Upper lobe of right lung (tissue), 1 donor: ENCODE data around the gene SLC9A5. TPM values are rescaled to one million over a fixed set of nuclear protein-coding genes. Genes with fewer than 3 reads are reported as not detected.

Experiments used
- ATAC-seq: fragments of 200-7000 bp; cut with Tn5 transposase; one replicate; pipeline ENCODE4 v1.9.1; 2020; ENCODE audit warnings: mild to moderate bottlenecking, moderate library complexity
- DNase-seq: peaks from one replicate; pipeline ENCODE4 v3.0.0-alpha.2; 2020
- H3K27ac ChIP-seq: fragments of 200-600 bp; one replicate; pipeline ENCODE4 v1.8.0; 2022
- H3K27me3 ChIP-seq: fragments of 200-600 bp; one replicate; pipeline ENCODE4 v1.8.0; 2022; ENCODE audit warnings: mild to moderate bottlenecking
- H3K36me3 ChIP-seq: fragments of 200-600 bp; one replicate; pipeline ENCODE4 v1.8.0; 2022
- H3K4me1 ChIP-seq: fragments of 200-600 bp; one replicate; pipeline ENCODE4 v1.8.0; 2022
- H3K4me3 ChIP-seq: fragments of 200-600 bp; one replicate; pipeline ENCODE4 v1.8.0; 2022; ENCODE audit warnings: mild to moderate bottlenecking
- H3K9me3 ChIP-seq: fragments of 200-600 bp; one replicate; pipeline ENCODE4 v1.8.0; 2022
- intact Hi-C: fragments of 100-400 bp; cut with DNase I; formaldehyde crosslinking; loops from one replicate; pipeline ENCODE4 v1.11.0; 2022
- total RNA-seq: library from RNA; stranded (reverse); fragmentation: NEBNext Ultra II Directional; extraction: Animal tissue kit (Norgen Biotek cat#: 25700); gene quantifications from one replicate; pipeline ENCODE4 v1.2.1, GENCODE V29; 2021
- TF ChIP-seq, protein P1 (sequence below): fragments of 200-600 bp; IDR thresholded peaks from one replicate; pipeline ENCODE4 v1.8.0; 2022; ENCODE audit warnings: antibody characterized with exemption
- donor health status: DM: no; HTN: yes; CAD: no; lungs with severe emphysema.

SLC9A5 gene
- total RNA-seq, 1 donor from 2014 or later = 2.4 TPM

GRCh38 chr16:67248073-67248400 is 742 bp upstream of the SLC9A5 start:
- Histone ChIP-seq H3K9me3 (no peaks in the 10 kb centered on the region), H3K27me3 (no peaks in the 10 kb centered on the region), H3K4me1 (peaks cover 39% of the 10 kb centered on the region), H3K27ac (peak overlapping the region; percentile 11), H3K4me3 (peak overlapping the region; percentile 70), H3K36me3 (no peaks in the 10 kb centered on the region)
- TF ChIP-seq, protein P1, sequence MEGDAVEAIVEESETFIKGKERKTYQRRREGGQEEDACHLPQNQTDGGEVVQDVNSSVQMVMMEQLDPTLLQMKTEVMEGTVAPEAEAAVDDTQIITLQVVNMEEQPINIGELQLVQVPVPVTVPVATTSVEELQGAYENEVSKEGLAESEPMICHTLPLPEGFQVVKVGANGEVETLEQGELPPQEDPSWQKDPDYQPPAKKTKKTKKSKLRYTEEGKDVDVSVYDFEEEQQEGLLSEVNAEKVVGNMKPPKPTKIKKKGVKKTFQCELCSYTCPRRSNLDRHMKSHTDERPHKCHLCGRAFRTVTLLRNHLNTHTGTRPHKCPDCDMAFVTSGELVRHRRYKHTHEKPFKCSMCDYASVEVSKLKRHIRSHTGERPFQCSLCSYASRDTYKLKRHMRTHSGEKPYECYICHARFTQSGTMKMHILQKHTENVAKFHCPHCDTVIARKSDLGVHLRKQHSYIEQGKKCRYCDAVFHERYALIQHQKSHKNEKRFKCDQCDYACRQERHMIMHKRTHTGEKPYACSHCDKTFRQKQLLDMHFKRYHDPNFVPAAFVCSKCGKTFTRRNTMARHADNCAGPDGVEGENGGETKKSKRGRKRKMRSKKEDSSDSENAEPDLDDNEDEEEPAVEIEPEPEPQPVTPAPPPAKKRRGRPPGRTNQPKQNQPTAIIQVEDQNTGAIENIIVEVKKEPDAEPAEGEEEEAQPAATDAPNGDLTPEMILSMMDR = no peak
- ATAC-seq (no peak), DNase-seq (no peak)
- intact Hi-C loops = no loop called here

DNA sequence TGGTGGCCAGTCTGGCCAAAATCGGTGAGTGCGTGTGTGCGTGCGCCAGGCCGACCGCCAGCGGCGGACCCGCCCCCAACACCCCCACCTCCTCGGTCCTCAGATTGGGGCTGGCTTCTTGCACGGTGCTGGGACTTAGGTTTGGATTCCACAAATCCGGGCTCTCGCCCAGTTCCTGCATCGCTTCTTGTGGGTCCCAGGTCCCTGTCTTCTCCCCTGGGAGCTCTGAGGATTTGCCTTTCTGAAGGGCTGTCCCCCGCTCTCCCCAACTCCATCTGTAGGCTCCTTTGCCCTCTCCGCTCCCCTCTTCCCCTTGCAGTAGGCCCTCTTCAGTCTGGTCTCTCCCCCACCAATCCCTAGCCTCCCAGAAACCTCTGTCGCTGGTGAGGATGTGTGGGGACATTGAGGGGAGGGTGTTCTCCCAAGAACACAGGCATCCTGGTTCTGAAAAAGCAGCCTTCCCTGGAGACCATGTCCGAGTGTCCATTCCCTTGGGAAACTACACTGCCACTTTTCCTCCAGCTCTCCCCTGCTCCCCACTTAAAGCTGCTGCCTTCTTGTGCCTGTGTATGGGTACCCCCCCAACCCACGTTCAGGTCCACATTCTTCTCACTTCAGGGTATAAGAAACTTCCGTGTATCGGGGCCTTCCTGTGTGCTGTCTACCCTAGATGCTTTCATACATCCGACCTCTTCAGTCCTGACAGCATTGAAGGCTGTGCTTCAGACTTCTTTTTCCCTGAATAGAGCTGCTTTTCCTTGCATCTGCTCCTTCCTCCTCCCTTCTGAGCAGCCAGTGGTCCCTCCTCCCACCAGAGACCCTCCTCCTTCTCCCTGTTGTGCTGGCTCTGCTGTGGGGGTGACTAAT is 632 bp downstream of the SLC9A5 start:
- H3K27me3 ChIP-seq = no peaks in the 10 kb centered on the region
- H3K36me3 ChIP-seq = no peaks in the 10 kb centered on the region
- no peak overlapping the region for H3K27ac ChIP-seq
- TF ChIP-seq, protein P1 = peak; percentile 1
- H3K9me3 ChIP-seq = no peaks in the 10 kb centered on the region
- ATAC-seq (no peak), DNase-seq (no peak)
- peak overlapping the region; percentile 70 for H3K4me3 ChIP-seq
- peaks cover 25% of the 10 kb centered on the region for H3K4me1 ChIP-seq
- intact Hi-C loops = no loop called here

- ATAC-seq = no peak
- H3K27me3 ChIP-seq = no peaks in the 10 kb centered on the region
- intact Hi-C loops = no loop called here
- no peak overlapping the region for H3K4me3 ChIP-seq
- H3K27ac ChIP-seq = no peak overlapping the region
- peaks cover 19% of the 10 kb centered on the region for H3K4me1 ChIP-seq
- H3K36me3 ChIP-seq = no peaks in the 10 kb centered on the region
- no peaks in the 10 kb centered on the region for H3K9me3 ChIP-seq
- TF ChIP-seq, protein P1 = no peak
- DNase-seq = no peak
Observed at GRCh38 chr16:67250045-67250327, 1.2 kb downstream of the SLC9A5 start.

GRCh38 chr16:67252609-67253497 is 4.1 kb downstream of the SLC9A5 start:
- TF ChIP-seq, protein P1 = no peak
- Histone ChIP-seq H3K27me3 (no peaks in the 10 kb centered on the region), H3K36me3 (no peaks in the 10 kb centered on the region), H3K9me3 (no peaks in the 10 kb centered on the region), H3K4me3 (no peak overlapping the region), H3K27ac (no peak overlapping the region), H3K4me1 (peaks cover 5% of the 10 kb centered on the region)
- no peak for ATAC-seq
- no peak for DNase-seq
- intact Hi-C loops = no loop called here

- H3K36me3 ChIP-seq = no peaks in the 10 kb centered on the region
- intact Hi-C loops = no loop called here
- H3K4me1 ChIP-seq = no peaks in the 10 kb centered on the region
- H3K9me3 ChIP-seq = no peaks in the 10 kb centered on the region
- no peak overlapping the region for H3K27ac ChIP-seq
- no peak for DNase-seq
- TF ChIP-seq, protein P1 = no peak
- ATAC-seq = no peak
- H3K4me3 ChIP-seq = no peak overlapping the region
- H3K27me3 ChIP-seq = no peaks in the 10 kb centered on the region
Observed at GRCh38 chr16:67254801-67255552, 6.2 kb downstream of the SLC9A5 start.
